Occipital lobe (tissue), 2 donors: ENCODE results near the gene OR2AK2. TPM values are rescaled to one million over a fixed set of nuclear protein-coding genes. Genes with fewer than 3 reads are reported as not detected.

Experiments used
- DNase-seq: peaks from one replicate; lab custom pipeline; 2025; lab: John Stamatoyannopoulos, UW
- total RNA-seq: library from RNA; depleted of rRNA; stranded (reverse); fragments of >200 nt; gene quantifications from one replicate; pipeline ENCODE4 v1.2.3, GENCODE V29; 2014

The OR2AK2 gene
- 0.78 TPM for total RNA-seq

GRCh38 chr1:247964933-247965332 lies at the start of gene OR2AK2:
OR2AK2 (plus strand) TSS chr1:247965233; CDS start chr1:247965377, 144 bp downstream.
- no peak for DNase-seq

GRCh38 chr1:247919952-247920351 lies 45.1 kb upstream of the OR2AK2 start, which contains the start of gene OR2T8:
OR2T8 (plus strand) TSS chr1:247920252; CDS start chr1:247921018, 766 bp downstream.
- no peak for DNase-seq

- DNase-seq = no peak
These were observed 41.1 kb upstream of the OR2AK2 start for GRCh38 chr1:247923941-247924340.

GRCh38 chr1:247924868-247925267 lies 40.2 kb upstream of the OR2AK2 start, which contains the start of gene OR2AJ1:
OR2AJ1 (plus strand) TSS chr1:247924889; CDS start chr1:247933769, 8,880 bp downstream.
- DNase-seq = no peak

GRCh38 chr1:247933989-247934388 lies 31.0 kb upstream of the OR2AK2 start:
- no peak for DNase-seq

GRCh38 chr1:247935781-247936180 lies 29.3 kb upstream of the OR2AK2 start:
- DNase-seq = no peak

GRCh38 chr1:247936415-247936814 lies 28.6 kb upstream of the OR2AK2 start:
- no peak for DNase-seq

- peak; percentile 69 for DNase-seq
These were observed 27.9 kb upstream of the OR2AK2 start for GRCh38 chr1:247936965-247937734.

- no peak for DNase-seq
These were observed 22.4 kb upstream of the OR2AK2 start for GRCh38 chr1:247942624-247943023.

GRCh38 chr1:247948558-247948957 lies 16.5 kb upstream of the OR2AK2 start, which contains the start of gene OR2L8:
OR2L8 (plus strand) TSS chr1:247948858; CDS start chr1:247948858, 0 bp downstream.
- no peak for DNase-seq

GRCh38 chr1:247953408-247953807 lies 11.6 kb upstream of the OR2AK2 start:
- DNase-seq = no peak

- no peak for DNase-seq
These were observed 3.2 kb upstream of the OR2AK2 start for GRCh38 chr1:247961791-247962190.

- no peak for DNase-seq
These were observed 2.0 kb upstream of the OR2AK2 start for GRCh38 chr1:247962911-247963588.

- no peak for DNase-seq
These were observed 1.6 kb downstream of the OR2AK2 start for GRCh38 chr1:247966532-247967204.

- DNase-seq = no peak
These were observed 28.0 kb downstream of the OR2AK2 start for GRCh38 chr1:247992986-247993385.

- DNase-seq = no peak
These were observed 33.8 kb downstream of the OR2AK2 start for GRCh38 chr1:247998811-247999210.

- DNase-seq = no peak
These were observed 35.1 kb downstream of the OR2AK2 start for GRCh38 chr1:248000169-248000568.

GRCh38 chr1:248007778-248008177 lies 42.7 kb downstream of the OR2AK2 start:
- no peak for DNase-seq

- DNase-seq = no peak
These were observed 44.6 kb downstream of the OR2AK2 start for GRCh38 chr1:248009681-248010080.

- no peak for DNase-seq
These were observed 48.2 kb downstream of the OR2AK2 start, which contains the start of gene OR2L5 for GRCh38 chr1:248013229-248013710. OR2L5 (plus strand) TSS chr1:248013660; CDS start chr1:248021948, 8,288 bp downstream.

GRCh38 chr1:248015803-248016202 lies 50.8 kb downstream of the OR2AK2 start:
- DNase-seq = no peak
